Measurements from ENCODE around the gene DSCAM. TPM values are rescaled to one million over a fixed set of nuclear protein-coding genes. Genes with fewer than 3 reads are reported as not detected.

DSCAM gene
- total and polyA plus RNA-seq, 2 donors (not counting 3 experiments of a cell fraction or from before 2014, with no cell fraction given), result not detected

- Histone ChIP-seq H3K4me3 (replicated peaks in 1 of 3; ENCODE audit: insufficient read depth in 1 of 3, low read depth in 1 of 3, low read length in 3 of 3) (no peak overlapping the region), H3K36me3 (ENCODE audit: control insufficient read depth in 2 of 2, extremely low read depth in 1 of 2, insufficient read depth in 2 of 2, low read length in 2 of 2) (no peaks in the 10 kb centered on the region), H4K20me1 (replicated peaks; ENCODE audit: control insufficient read depth, extremely low read depth, insufficient read depth, low read length) (no peaks in the 10 kb centered on the region), H3K9me3 (replicated peaks; ENCODE audit: control insufficient read depth, insufficient read depth, low read length) (peaks cover 2% of the 10 kb centered on the region), H3K79me2 (ENCODE audit: control insufficient read depth, insufficient read depth, low read length) (no peaks in the 10 kb centered on the region), H3K27me3 (ENCODE audit: control insufficient read depth in 2 of 2, insufficient read depth in 2 of 2, low read length in 2 of 2) (no peaks in the 10 kb centered on the region), H3K9ac (replicated peaks; ENCODE audit: extremely low read depth, insufficient read depth, low read length) (no peak overlapping the region), H3K4me1 (ENCODE audit: control insufficient read depth, extremely low read depth, insufficient read depth, low read length) (no peaks in the 10 kb centered on the region), H3K4me2 (ENCODE audit: insufficient read depth, low read length) (no peak overlapping the region), H3K9me1 (replicated peaks; ENCODE audit: control insufficient read depth, extremely low read depth, insufficient read depth, low read length) (no peaks in the 10 kb centered on the region), H3K27ac (ENCODE audit: insufficient read depth, low read depth, low read length) (no peak overlapping the region), H2AFZ (ENCODE audit: low read depth, low read length) (no peak overlapping the region)
- TF ChIP-seq POLR2A (IDR thresholded peaks at IDR 0.05; ENCODE audit: low read depth, low read length), result no peak
- dilution Hi-C loops (cut with MboI; ENCODE audit: extremely low pct_ligation_motif_present, low sequenced_read_pairs) (no loop called here), intact Hi-C loops (cut with micrococcal nuclease) (no loop called here)
- no peak for DNase-seq (ENCODE audit: low read depth, low spot score)
- FAIRE-seq, result no peak
- BruUV-seq (replicated peaks), result no TSS peak
- ChIA-PET POLR2A (no interaction called here), CTCF (no interaction called here)
Observed at GRCh38 chr21:40586575-40586974, 260.4 kb downstream of the DSCAM start.

- H3K27me3 ChIP-seq (ENCODE audit: control insufficient read depth in 2 of 2, insufficient read depth in 2 of 2, low read length in 2 of 2), result no peaks in the 10 kb centered on the region
- ChIA-PET POLR2A (no interaction called here), CTCF (no interaction called here)
- no peaks in the 10 kb centered on the region for H4K20me1 ChIP-seq (replicated peaks; ENCODE audit: control insufficient read depth, extremely low read depth, insufficient read depth, low read length)
- dilution Hi-C loops (cut with MboI; ENCODE audit: extremely low pct_ligation_motif_present, low sequenced_read_pairs), result no loop called here
- TF ChIP-seq FOS (IDR thresholded peaks at IDR 0.05; ENCODE audit: borderline replicate concordance, insufficient read depth, low read length) (no peak), GATA2 (IDR thresholded peaks at IDR 0.05; ENCODE audit: insufficient read depth, insufficient read length, low read depth, low read length) (no peak), JUN (IDR thresholded peaks at IDR 0.05; ENCODE audit: borderline replicate concordance, insufficient read depth, insufficient read length, low read depth) (no peak), CTCF (IDR thresholded peaks at IDR 0.05; ENCODE audit: extremely low read depth in 1 of 2, insufficient read depth in 1 of 2, low read depth in 1 of 2, low read length in 2 of 2) (no peak), EZH2 (IDR thresholded peaks at IDR 0.05; ENCODE audit: borderline replicate concordance, low read depth, low read length, severe bottlenecking) (no peak), POLR2AphosphoS5 (IDR thresholded peaks at IDR 0.05; ENCODE audit: insufficient read depth, low read depth, low read length) (no peak), POLR2A (IDR thresholded peaks at IDR 0.05; ENCODE audit: low read depth, low read length) (no peak), MYC (IDR thresholded peaks at IDR 0.05; ENCODE audit: low read depth, low read length) (no peak), MAX (IDR thresholded peaks at IDR 0.05; ENCODE audit: insufficient read depth, insufficient read length) (no peak)
- no peak overlapping the region for H3K27ac ChIP-seq (ENCODE audit: insufficient read depth, low read depth, low read length)
- H3K9ac ChIP-seq (replicated peaks; ENCODE audit: extremely low read depth, insufficient read depth, low read length), result no peak overlapping the region
- intact Hi-C loops (cut with micrococcal nuclease), result no loop called here
- no peaks in the 10 kb centered on the region for H3K9me1 ChIP-seq (replicated peaks; ENCODE audit: control insufficient read depth, extremely low read depth, insufficient read depth, low read length)
- H3K4me1 ChIP-seq (ENCODE audit: control insufficient read depth, extremely low read depth, insufficient read depth, low read length), result no peaks in the 10 kb centered on the region
- peaks cover 2% of the 10 kb centered on the region for H3K9me3 ChIP-seq (replicated peaks; ENCODE audit: control insufficient read depth, insufficient read depth, low read length)
- FAIRE-seq (no peak), DNase-seq (ENCODE audit: low read depth, low spot score) (no peak)
- H3K79me2 ChIP-seq (ENCODE audit: control insufficient read depth, insufficient read depth, low read length), result no peaks in the 10 kb centered on the region
- no peak overlapping the region for H3K4me2 ChIP-seq (ENCODE audit: insufficient read depth, low read length)
- no peaks in the 10 kb centered on the region for H3K36me3 ChIP-seq (ENCODE audit: control insufficient read depth in 2 of 2, extremely low read depth in 1 of 2, insufficient read depth in 2 of 2, low read length in 2 of 2)
- H2AFZ ChIP-seq (ENCODE audit: low read depth, low read length), result no peak overlapping the region
- no TSS peak for BruUV-seq (replicated peaks)
- no peak overlapping the region for H3K4me3 ChIP-seq (replicated peaks in 1 of 3; ENCODE audit: insufficient read depth in 1 of 3, low read depth in 1 of 3, low read length in 3 of 3)
Observed at GRCh38 chr21:40577285-40578043, 269.5 kb downstream of the DSCAM start.
